Keratinocyte (primary cell): Measurements from ENCODE around the gene CNNM2. TPM values are rescaled to one million over a fixed set of nuclear protein-coding genes. Genes with fewer than 3 reads are reported as not detected.
A peak's percentile ranks its signal among the peaks of the same experiment; 100 is the strongest.

Experiments used
- DNase-seq: peaks from one replicate; pipeline ENCODE4 v3.0.0-alpha.2; 2011; ENCODE audit warnings: low read depth, missing footprints, low spot score
- FAIRE-seq: peaks from 2 replicates; lab custom pipeline; 2011; peaks lifted over from hg19 to GRCh38; lab: Jason Lieb, UNC
- H2AFZ ChIP-seq: 2 replicates; pipeline ENCODE4 v1.6.0; 2012; ENCODE audit warnings: low read length, control low read depth, inconsistent platforms; ENCODE audit not compliant: control insufficient read depth
- H3K27ac ChIP-seq: 2 replicates; pipeline ENCODE4 v1.5.1; 2011; ENCODE audit warnings: low read length; ENCODE audit not compliant: control insufficient read depth, insufficient read depth
- H3K27me3 ChIP-seq: 3 replicates; pipeline ENCODE4 v1.6.0; 2011; ENCODE audit warnings: low read length; ENCODE audit not compliant: control insufficient read depth, insufficient read depth; ENCODE audit errors: extremely low read depth
- H3K36me3 ChIP-seq, 2 experiments: 2 replicates in 1 of 2; 3 replicates in 1 of 2; pipeline ENCODE4 v1.5.1; 2011; ENCODE audit warnings: low read length in 2 of 2, mild to moderate bottlenecking in 1 of 2; ENCODE audit not compliant: control insufficient read depth in 2 of 2, insufficient read depth in 2 of 2; ENCODE audit errors: extremely low read depth in 1 of 2
- H3K4me1 ChIP-seq: 3 replicates; pipeline ENCODE4 v1.5.1; 2011; ENCODE audit warnings: low read length; ENCODE audit not compliant: control insufficient read depth, insufficient read depth; ENCODE audit errors: extremely low read depth
- H3K4me2 ChIP-seq: 3 replicates; pipeline ENCODE4 v1.6.0; 2011; ENCODE audit warnings: low read depth, low read length; ENCODE audit not compliant: control insufficient read depth, insufficient read depth; ENCODE audit errors: extremely low read depth
- H3K4me3 ChIP-seq, 3 experiments: fragments of 200-600 bp in 1 of 3; sonication (generic) in 1 of 3; 2 replicates in 2 of 3; 3 replicates in 1 of 3; pipeline ENCODE4 v1.5.1; 2011 to 2016; ENCODE audit warnings: low read length in 3 of 3, mild to moderate bottlenecking in 3 of 3, control low read depth in 2 of 3, inconsistent platforms in 1 of 3, low read depth in 1 of 3, mixed read lengths in 1 of 3, mixed run types in 1 of 3, moderate library complexity in 1 of 3; ENCODE audit not compliant: control insufficient read depth in 2 of 3, insufficient read depth in 2 of 3; ENCODE audit errors: extremely low read depth in 1 of 3
- H3K79me2 ChIP-seq: 2 replicates; pipeline ENCODE4 v1.6.0; 2012; ENCODE audit warnings: low read length; ENCODE audit not compliant: control insufficient read depth, insufficient read depth
- H3K9ac ChIP-seq: 3 replicates; pipeline ENCODE4 v1.6.0; 2011; ENCODE audit warnings: low read length; ENCODE audit not compliant: control insufficient read depth, insufficient read depth; ENCODE audit errors: extremely low read depth
- H3K9me1 ChIP-seq: 3 replicates; pipeline ENCODE4 v1.6.0; 2011; ENCODE audit warnings: low read length; ENCODE audit not compliant: control insufficient read depth, insufficient read depth; ENCODE audit errors: extremely low read depth
- H3K9me3 ChIP-seq: 2 replicates; pipeline ENCODE4 v1.5.1; 2012; ENCODE audit warnings: low read depth, low read length; ENCODE audit not compliant: control insufficient read depth
- H4K20me1 ChIP-seq: 3 replicates; pipeline ENCODE4 v1.6.0; 2011; ENCODE audit warnings: low read length; ENCODE audit not compliant: control insufficient read depth, insufficient read depth; ENCODE audit errors: extremely low read depth
- CTCF ChIP-seq, 3 experiments: IDR thresholded peaks in 1 of 3; conservative IDR thresholded peaks in 1 of 3; optimal IDR thresholded peaks in 1 of 3; 2 replicates in 2 of 3; 3 replicates in 1 of 3; pipeline versions ENCODE3 to v1.5.1; 2011; ENCODE audit warnings: low read length in 3 of 3, mild to moderate bottlenecking in 3 of 3, moderate library complexity in 2 of 3, control low read depth in 1 of 3, inconsistent platforms in 1 of 3; ENCODE audit not compliant: insufficient read depth in 2 of 3; ENCODE audit errors: extremely low read depth in 1 of 3
- EZH2 ChIP-seq: IDR thresholded peaks from one replicate; pipeline ENCODE4 v1.6.1; 2012; ENCODE audit warnings: inconsistent platforms, mild to moderate bottlenecking, low read length, moderate library complexity
- dilution Hi-C: fragments of 300-500 bp; cut with MboI; formaldehyde crosslinking; loops from one replicate; pipeline ENCODE4 v1.7.0; 2020; ENCODE audit warnings: low sequenced_read_pairs; ENCODE audit not compliant: extremely low pct_ligation_motif_present
- polyA plus RNA-seq, 5 experiments: library from polyadenylated mRNA; depleted of rRNA in 3 of 5; stranded (reverse) in 3 of 5; stranded (forward) in 1 of 5; unstranded in 1 of 5; fragments of >200 nt; gene quantifications; 1 replicate in 1 of 5; 2 replicates in 3 of 5; 3 replicates in 1 of 5; pipeline versions ENCODE4 v1.2.1 to v1.2.3, GENCODE V29; 2011 to 2012; ENCODE audit warnings: missing spikeins in 2 of 5, low read depth in 1 of 5, low replicate concordance in 1 of 5

CNNM2 gene
- polyA plus RNA-seq, 1 donor (not counting 4 experiments of a cell fraction or from before 2014, with no cell fraction given) = 1.5 TPM

GRCh38 chr10:102918817-102919245 lies 737 bp downstream of the CNNM2 start:
- Histone ChIP-seq H3K9me1 (no peaks in the 10 kb centered on the region), H3K27me3 (no peaks in the 10 kb centered on the region), H3K9me3 (no peaks in the 10 kb centered on the region), H3K36me3 (no peaks in the 10 kb centered on the region), H4K20me1 (no peaks in the 10 kb centered on the region), H3K9ac (peak overlapping the region; percentile 79), H3K4me2 (peak overlapping the region; percentile 91), H3K4me3 (peak overlapping the region; percentile 63 to 82 (median 75)), H2AFZ (peak overlapping the region; percentile 98), H3K27ac (peak overlapping the region; percentile 78), H3K4me1 (peaks cover 12% of the 10 kb centered on the region), H3K79me2 (peaks cover 2% of the 10 kb centered on the region)
- TF ChIP-seq EZH2 (no peak), CTCF (optimal IDR thresholded peaks at IDR 0.05 in 1 of 3, IDR thresholded peaks at IDR 0.05 in 1 of 3, conservative IDR thresholded peaks at IDR 0.05 in 1 of 3; ENCODE audit: extremely low read depth in 1 of 3, insufficient read depth in 2 of 3, low read length in 3 of 3) (no peak)
- FAIRE-seq = no peak
- no peak for DNase-seq
- dilution Hi-C loops = no loop called here

GRCh38 chr10:102919246-102919959 lies 1.3 kb downstream of the CNNM2 start:
- H3K36me3 ChIP-seq = no peaks in the 10 kb centered on the region
- DNase-seq (no peak), FAIRE-seq (no peak)
- peak overlapping the region; percentile 79 for H3K9ac ChIP-seq
- H3K79me2 ChIP-seq = peaks cover 2% of the 10 kb centered on the region
- peak overlapping the region; percentile 63 to 82 (median 75) for H3K4me3 ChIP-seq
- dilution Hi-C loops = no loop called here
- no peaks in the 10 kb centered on the region for H3K9me3 ChIP-seq
- no peak for TF ChIP-seq CTCF (optimal IDR thresholded peaks at IDR 0.05 in 1 of 3, IDR thresholded peaks at IDR 0.05 in 1 of 3, conservative IDR thresholded peaks at IDR 0.05 in 1 of 3; ENCODE audit: extremely low read depth in 1 of 3, insufficient read depth in 2 of 3, low read length in 3 of 3)
- TF ChIP-seq EZH2 = peak; percentile 22
- peaks cover 12% of the 10 kb centered on the region for H3K4me1 ChIP-seq
- no peak overlapping the region for H3K27ac ChIP-seq
- H3K27me3 ChIP-seq = no peaks in the 10 kb centered on the region
- H2AFZ ChIP-seq = peak overlapping the region; percentile 98
- H4K20me1 ChIP-seq = no peaks in the 10 kb centered on the region
- no peaks in the 10 kb centered on the region for H3K9me1 ChIP-seq
- peak overlapping the region; percentile 91 for H3K4me2 ChIP-seq
